Germinal center (tissue), 1 donor: Measurements from ENCODE around the gene ARHGEF16.

Source experiments
- DNase-seq: peaks from one replicate; pipeline ENCODE4 v3.0.0; 2012; ENCODE audit warnings: mixed read lengths, low spot score

The ARHGEF16 gene

DNA sequence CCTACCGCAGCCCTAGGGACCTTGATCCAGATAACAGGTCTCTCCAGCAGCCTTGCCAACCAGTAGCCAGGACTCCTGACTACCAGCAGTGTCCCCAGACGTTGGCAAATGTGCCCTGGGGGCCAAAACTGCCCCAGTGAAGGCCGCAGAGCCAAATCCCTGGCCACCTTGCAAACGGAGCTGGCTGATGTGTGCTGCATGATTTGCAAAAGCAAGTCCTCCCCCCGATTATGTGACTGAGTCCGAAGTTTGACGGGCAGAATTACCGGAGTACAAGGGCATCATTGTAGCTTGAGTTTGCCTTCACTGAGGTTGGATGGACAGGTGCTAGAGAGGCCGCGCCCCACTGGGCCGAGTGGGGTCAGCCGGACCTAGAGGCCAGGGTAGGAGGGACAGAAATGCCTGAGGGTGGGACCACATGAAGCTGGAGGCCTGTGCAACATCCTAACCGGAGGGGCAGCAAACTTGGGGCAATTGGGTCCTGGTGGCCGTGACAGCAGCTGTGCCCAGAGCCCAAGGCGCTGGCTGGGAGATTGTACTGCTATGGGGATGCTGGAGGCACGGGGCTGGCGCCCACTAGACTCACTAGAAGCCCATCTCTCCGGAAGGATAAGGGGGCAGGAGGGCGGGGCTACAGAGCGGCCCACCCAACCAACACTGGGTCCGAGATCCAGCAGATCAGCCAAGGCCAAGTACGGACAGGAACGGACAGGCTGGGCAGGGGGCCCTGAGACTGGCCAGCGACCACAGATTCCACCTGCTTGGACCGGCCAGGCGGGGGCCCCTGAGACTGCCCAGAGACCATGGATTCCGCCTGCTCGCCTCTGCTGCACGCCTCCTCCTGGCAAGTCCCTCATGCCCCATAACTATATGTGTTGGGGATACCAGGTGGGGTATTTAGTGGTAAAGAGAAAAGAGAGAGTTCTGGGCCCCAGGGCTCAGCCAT, 2.8 kb downstream of the ARHGEF16 start:
- DNase-seq, result no peak

DNA sequence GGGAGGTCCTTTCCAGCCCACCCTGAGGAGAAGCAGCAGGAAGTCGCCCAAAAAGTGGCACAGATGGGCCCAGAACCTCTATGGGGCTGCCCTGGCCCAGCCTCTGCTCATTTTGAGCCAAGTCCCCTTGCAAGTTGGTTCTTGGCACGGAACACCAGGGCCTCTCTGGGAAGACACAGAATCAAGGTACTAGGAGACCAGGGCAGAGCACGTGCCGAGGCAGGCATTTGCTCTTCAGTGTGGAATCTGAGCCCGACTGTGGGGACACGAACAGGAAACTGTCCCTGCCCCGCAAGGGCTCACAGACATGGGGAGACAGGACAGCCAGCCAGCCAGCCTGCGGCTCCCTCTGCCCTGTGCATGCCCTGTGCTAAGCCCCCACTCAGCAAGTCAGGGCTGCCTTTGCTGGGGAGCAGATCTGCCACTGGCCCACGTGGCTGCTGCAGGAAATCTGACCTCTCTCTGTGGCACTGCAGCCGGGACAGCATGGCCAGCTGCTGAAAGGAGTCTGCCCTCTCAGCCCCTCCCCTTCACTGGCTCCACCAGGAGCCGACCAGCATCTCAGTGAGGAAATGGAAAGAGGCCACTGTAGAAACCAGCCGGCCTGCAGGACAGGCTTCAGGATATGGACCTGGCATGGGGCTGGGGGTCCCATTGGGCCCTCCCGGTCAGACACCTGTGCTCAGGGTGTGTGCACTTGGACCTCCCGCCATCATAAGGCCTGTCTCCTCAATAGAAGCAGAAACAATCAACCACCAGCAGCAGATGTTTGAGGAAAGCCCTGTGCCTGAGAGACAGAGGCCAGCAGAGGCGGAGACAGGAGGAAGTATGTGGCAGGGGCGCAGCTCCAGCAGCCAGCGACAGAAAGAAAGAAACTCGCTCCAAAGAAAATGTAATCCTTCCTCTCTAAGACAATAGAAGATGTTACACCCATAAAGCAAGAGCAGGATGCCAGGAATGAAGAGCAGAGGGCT, 3.7 kb downstream of the ARHGEF16 start:
- DNase-seq, result no peak

DNA sequence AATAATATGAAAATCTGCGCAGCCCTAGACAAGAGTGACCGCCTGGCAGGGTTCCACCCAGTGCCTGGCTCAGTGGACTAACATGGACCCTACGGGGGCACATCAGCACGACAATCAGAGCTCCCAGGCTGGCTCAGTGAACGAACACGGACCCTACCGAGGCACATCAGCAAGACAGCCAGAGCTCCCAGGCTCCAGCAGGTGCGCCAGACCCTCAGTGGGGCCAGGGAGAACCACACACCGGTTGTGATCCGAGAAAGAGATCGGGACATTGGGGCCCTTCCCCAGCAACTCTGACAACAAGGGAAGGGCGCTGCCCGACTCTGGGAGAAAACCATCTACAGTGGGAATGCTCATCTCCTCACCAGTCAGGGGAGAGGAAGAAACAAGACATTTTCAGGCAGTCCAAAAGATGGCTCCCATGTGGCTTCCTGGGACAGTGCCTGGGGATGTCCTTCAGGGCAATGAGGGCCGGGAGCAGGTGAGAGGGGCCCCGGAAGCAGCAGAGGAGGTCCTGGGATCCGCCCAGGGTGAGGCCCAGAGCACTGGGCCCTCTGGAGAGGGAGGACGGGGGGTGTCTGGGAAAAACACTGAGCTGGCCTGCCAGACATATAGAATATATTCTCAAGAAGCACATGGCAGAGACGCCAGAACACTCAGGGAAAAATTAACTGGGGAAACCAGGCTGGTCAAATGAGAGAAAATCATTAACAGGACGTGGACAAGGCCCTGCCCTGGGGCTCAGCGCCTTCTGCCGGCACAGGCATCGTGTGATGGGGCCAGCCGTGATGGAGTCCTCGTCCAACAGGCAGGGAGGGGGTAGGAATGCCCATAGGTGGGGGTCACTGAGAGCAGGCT, 4.8 kb downstream of the ARHGEF16 start:
- DNase-seq, result no peak

DNA sequence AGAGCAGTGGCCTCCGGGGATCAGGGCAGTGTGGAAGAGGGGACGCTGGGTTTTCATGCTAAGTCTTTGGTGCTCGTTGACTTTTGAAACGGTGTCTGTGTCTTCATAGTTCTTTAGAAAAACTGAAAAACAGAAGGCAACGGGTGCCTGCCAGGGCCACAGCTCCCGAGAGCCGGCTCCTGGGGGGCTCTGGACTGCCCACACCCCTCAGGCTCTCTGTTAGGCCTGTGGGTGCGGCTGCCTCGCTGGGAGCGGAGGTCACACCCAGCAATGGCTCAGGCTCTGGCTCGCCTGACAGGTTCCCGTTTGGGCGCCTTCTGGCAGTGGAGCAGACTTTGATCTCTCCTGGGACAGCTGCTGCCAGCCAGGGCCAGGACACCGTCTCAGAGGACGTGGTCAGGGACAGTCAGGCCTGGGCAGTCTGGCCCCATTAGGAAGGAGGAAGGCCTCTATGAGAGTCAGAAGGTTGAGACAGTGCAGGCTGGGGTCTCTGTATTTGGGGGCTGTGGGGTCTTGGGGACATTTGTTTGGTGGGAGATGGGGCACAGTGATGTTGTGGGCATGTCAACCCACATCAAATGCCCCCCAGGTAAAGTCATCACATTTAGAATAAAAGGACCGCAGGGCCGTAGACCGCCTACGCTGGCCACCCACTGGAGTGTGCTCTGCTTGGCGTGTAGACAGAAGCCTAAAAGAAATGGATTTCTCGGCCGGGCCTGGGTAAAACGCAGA, 5.6 kb downstream of the ARHGEF16 start:
- DNase-seq, result no peak

- DNase-seq, result no peak
Measured at GRCh38 chr1:3460672-3461131, 6.2 kb downstream of the ARHGEF16 start.

DNA sequence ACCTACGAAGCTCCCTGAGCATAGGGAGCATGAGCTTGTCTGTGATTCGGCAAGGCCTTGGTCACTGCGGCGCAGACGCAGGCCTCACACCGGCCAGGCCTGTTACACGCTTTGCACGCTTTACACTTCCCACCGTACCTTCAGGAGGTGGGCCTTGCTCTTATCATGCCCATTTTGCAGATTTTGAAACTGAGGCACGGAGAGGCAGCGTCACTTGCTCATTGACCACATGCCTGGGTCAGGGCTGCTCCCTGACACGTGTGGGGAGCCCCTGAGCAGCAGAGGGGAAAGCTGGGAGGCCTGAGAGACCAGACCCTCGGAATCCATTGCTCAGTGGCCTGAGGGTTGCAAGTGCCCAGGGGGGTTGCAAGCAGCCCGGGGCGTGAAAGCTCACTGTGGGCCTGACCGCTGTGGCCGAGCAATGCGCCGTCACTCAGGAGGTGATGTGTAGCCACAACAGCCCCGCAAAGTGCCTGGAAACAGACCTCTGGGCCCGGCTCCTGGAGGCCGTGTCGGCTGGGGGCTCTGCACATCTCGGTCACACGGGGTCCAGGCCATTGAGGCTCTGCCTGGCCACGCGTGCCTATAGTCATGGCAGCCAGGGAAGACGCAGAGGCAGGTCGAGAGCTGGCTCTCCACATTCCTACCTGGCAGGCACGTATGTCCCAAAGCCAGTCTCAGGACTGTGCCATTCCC, 6.9 kb downstream of the ARHGEF16 start:
- no peak for DNase-seq

- no peak for DNase-seq
Measured at GRCh38 chr1:3461934-3462275, 7.4 kb downstream of the ARHGEF16 start.

DNA sequence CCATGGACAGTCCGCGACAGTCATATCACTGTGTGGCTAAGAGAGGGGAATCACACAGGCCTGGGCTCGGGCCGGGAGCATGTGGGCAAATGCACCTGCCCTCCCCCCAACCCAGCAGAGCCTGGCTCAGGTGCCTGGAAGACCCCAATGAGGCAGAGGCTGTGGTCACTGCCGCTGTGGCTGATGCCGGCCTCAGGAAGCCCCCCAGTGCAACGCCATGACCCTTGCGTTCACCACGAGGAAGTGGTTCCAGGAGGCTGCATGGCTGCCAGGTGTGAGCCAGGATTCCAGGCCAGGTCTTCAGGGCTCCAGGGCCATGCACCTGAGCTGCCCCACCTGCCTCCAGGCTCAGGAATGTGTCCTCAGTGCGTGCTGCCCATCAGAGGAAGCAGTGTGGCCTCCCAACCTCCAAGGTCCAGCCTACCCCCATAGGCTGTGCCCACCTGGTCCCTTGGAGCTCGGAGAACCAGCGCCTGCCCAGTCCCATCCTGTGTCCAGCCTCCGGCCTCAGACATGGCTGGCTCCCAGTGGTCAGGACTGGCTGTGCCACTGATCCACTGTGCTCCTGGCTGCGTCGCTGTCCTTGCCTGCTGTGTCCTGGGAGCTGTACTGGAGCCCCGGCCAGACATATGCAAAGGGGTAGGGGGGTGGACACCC, 8.0 kb downstream of the ARHGEF16 start:
- DNase-seq, result no peak

DNA sequence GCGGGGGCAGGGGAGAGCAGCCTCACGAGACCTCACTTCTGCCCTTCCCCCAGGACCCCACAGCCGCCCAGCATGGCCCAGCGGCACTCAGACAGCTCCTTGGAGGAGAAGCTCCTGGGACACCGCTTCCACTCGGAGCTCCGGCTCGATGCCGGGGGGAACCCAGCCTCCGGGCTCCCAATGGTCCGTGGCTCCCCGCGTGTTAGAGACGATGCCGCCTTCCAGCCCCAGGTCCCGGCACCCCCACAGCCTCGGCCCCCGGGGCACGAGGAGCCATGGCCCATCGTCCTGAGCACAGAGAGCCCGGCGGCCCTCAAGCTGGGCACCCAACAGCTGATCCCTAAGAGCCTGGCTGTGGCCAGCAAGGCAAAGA, 8.5 kb downstream of the ARHGEF16 start:
- no peak for DNase-seq

DNA sequence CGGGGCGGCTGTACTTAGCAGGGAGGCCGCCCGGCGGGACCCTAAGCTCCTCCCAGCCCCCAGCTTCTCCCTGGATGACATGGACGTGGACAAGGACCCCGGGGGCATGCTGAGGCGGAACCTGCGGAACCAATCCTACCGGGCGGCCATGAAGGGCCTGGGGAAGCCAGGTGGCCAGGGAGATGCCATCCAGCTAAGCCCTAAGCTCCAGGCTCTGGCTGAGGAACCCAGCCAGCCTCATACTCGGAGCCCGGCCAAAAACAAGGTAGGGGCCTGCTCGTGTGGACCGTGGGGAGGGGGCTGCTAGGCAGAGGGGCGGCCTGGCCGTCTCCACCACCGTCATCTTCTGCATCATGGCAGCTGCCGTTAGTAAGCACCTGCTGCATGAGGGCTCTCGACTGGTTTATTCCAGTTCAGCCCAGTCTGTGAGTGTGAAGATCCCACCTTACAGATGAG, 9.0 kb downstream of the ARHGEF16 start:
- no peak for DNase-seq

DNA sequence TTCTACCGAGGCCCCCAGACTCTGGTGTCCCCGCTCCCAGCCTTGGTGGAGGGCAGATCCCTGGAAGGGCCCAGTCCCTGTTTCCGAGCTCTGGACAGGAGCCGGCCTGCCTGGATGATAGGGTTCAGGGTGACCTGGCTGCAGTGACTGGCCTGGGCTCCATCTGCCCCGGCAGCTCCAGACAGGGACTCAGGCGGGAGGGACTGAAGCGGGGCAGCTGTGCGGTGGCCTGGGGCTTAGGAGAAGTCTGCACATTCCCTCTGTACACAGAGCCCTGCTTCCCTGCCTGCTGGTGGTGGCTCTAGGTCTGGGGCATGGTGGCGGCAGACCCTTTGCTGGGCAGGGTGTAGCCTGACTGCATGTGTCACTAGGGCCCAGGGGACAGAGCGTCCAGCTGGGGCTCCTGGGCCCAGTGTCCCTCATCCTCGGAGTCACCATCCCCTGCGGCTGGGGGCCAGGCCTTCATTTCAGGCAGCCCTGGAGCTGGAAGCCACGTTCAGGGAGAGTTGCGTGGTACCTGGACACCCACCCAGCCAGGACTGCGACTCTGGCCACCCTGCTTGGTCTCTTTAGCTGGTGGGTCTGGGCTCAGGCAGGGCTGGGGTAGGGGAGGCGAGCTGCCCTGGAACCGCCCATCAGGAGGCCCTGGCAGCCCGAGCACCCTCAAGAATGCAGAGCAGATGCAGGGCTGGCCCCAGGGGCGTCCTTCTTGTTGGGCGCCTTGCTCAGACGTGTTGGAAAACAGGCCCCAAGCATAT, 9.6 kb downstream of the ARHGEF16 start:
- DNase-seq, result no peak

- DNase-seq, result no peak
Measured at GRCh38 chr1:3464649-3465025, 10.2 kb downstream of the ARHGEF16 start.

GRCh38 chr1:3465091-3465934, 10.8 kb downstream of the ARHGEF16 start:
- DNase-seq, result no peak

GRCh38 chr1:3465935-3466321, 11.5 kb downstream of the ARHGEF16 start:
- DNase-seq, result no peak

- no peak for DNase-seq
Measured at GRCh38 chr1:3466366-3467075, 12.1 kb downstream of the ARHGEF16 start.

DNA sequence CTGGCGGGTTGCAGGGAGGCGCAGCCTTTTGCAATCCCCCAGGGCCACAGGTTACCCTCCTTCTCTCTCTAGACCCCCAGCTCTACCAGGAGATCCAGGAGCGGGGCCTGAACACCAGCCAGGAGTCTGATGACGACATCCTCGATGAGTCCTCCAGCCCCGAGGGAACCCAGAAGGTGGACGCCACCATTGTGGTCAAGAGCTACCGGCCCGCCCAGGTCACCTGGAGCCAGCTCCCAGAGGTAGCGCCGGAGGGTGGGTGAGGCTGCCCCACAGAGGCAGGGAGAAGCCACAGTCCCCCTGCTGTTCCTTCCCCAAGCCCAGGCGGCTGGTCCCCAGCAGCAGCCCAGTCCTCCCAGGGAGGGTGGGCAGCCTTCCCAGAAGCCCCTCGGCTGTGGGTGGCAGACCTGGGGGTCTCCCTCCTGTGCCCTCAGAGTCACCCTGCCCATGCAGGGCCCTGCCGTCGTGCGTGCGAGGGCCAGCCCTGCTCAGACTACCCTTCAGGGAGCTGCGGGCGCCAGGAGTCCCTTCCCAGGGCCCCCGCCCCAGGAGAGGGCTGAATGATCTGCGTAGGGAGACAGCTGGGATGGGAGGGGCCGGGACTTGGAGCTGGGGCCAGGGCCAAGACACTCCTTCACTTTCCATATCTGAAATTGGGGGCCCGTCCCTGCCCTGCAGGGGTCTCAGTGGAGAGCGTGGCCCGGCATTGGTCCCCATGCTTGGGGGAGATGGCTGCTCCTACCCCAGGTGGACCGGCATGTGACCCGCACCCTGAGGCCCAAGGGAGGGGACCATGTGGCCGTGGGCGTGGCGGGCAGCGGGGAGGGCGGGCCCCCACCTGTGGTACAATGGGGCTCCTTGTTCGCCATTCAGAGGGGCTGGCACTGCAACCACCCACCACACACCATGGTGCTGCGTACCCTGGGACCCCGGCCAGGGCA, 12.9 kb downstream of the ARHGEF16 start:
- no peak for DNase-seq
